Esophagus squamous epithelium (tissue), 4 donors: ENCODE measurements around the gene TMEM63C.

Experiments
- CTCF ChIP-seq, 6 experiments: fragments of 450-650 bp in 4 of 6; fragments of 200-600 bp in 2 of 6; sonication (generic) in 2 of 6; IDR thresholded peaks; one replicate each; pipeline ENCODE4 v1.5.1; 2016 to 2019; ENCODE audit warnings: antibody characterized with exemption in 6 of 6, mild to moderate bottlenecking in 4 of 6, moderate library complexity in 4 of 6
- POLR2A ChIP-seq, 4 donors: fragments of 450-650 bp; IDR thresholded peaks; one replicate each; pipeline ENCODE4 v1.6.1; 2017; ENCODE audit warnings: antibody characterized with exemption in 4 of 4, mild to moderate bottlenecking in 4 of 4, moderate library complexity in 3 of 4

DNA sequence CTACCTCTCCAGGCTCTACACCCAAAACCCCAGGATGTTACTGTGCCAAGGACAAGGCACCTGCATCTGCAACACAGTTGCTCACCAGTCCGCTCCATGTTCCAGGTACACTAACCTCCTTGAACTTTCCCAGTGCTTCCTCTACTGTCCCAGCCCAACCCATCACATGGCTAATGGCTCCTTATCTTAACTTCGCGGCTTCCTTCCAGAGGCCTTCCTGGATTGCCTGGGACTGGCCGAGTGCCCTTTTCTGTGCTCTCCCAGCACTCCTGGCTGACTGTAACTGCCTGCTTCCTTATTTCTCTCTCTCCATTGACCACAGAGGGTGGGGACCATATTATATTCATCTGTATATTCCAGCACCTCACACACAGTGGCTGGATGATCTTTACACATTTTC lies 118.2 kb downstream of the TMEM63C start:
- TF ChIP-seq POLR2A (IDR thresholded peaks at IDR 0.05) = no peak
- no peak for TF ChIP-seq CTCF (IDR thresholded peaks at IDR 0.05)
